ENCODE data around the gene POMGNT2.

DNA sequence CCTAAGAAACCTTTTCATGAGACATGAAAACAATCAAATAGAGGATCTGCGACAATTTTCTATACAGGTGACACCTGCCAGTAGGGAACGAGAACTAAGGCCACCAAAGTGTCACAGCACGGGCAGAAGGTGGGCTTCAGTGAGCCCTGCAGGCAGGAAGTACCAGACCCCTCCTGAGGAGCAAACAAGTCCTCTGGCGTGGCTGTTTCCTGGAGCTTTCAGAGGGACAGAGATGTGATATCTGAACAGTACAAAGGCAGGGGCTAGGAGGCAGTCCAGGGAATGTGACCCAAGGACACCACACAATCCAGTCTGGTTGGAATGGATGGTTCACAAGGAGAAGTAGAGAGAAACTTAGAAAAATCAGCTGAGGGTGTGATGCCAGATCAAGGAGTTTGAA lies 16.8 kb downstream of the POMGNT2 start:
- TF ChIP-seq, protein P1, sequence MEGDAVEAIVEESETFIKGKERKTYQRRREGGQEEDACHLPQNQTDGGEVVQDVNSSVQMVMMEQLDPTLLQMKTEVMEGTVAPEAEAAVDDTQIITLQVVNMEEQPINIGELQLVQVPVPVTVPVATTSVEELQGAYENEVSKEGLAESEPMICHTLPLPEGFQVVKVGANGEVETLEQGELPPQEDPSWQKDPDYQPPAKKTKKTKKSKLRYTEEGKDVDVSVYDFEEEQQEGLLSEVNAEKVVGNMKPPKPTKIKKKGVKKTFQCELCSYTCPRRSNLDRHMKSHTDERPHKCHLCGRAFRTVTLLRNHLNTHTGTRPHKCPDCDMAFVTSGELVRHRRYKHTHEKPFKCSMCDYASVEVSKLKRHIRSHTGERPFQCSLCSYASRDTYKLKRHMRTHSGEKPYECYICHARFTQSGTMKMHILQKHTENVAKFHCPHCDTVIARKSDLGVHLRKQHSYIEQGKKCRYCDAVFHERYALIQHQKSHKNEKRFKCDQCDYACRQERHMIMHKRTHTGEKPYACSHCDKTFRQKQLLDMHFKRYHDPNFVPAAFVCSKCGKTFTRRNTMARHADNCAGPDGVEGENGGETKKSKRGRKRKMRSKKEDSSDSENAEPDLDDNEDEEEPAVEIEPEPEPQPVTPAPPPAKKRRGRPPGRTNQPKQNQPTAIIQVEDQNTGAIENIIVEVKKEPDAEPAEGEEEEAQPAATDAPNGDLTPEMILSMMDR (conservative IDR thresholded peaks at IDR 0.05; ENCODE audit: low read length): no peak
- no peak for TF ChIP-seq EZH2phosphoT487 (IDR thresholded peaks at IDR 0.05; ENCODE audit: borderline replicate concordance)
